ENCODE measurements around the gene CDCA3. TPM values are rescaled to one million over a fixed set of nuclear protein-coding genes. Genes with fewer than 3 reads are reported as not detected.

CDCA3 gene
- total and polyA plus RNA-seq, 2 of the 13 experiments (the other 11 are each of a cell fraction or from before 2014, with no cell fraction given): 32.7 to 56.5 TPM

DNA sequence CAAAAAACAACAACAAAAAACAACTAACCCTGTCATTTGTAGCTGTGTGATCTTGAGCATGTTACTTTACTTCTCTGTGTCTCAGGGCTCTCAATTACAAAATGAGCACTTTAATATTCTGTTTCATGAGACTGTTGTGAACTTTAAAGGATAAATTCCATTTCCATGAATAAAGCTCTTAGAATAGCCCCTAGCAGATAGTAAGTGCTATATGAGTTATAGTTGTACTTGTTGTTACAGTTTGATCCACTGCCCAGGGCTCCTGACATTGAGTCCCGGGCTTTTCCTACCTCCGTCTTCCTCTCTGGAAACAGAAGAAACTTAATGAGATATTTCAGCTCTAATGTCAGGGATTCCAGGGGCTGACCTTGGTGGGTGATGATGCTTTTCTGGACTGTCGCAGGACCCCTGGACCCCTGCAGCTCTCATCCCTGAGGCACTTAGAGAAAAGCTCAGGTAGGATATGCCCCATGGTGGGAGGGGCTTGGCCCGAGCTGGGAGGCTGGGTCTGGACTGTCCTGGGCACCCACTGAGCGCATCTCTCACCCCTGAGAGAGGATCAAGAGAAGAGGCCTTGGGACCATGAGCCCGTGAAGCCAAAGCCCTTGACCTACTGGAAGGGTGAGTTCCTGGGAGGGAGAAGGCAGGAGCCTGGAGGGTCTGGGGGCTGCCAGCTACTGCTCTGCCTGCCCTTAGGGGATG, 17.7 kb downstream of the CDCA3 start:
- Histone ChIP-seq H3K9ac (ENCODE audit: insufficient read depth, low read depth, low read length) (no peak overlapping the region), H3K4me3 (replicated peaks in 1 of 3; ENCODE audit: insufficient read depth in 1 of 3, low read depth in 2 of 3, low read length in 3 of 3) (no peak overlapping the region), H3K4me1 (ENCODE audit: insufficient read depth, low read length) (peaks cover 14% of the 10 kb centered on the region), H4K20me1 (ENCODE audit: insufficient read depth, low read length) (no peaks in the 10 kb centered on the region), H2AFZ (ENCODE audit: low read length) (no peak overlapping the region), H3K27ac (ENCODE audit: extremely low read length, insufficient read depth, low read length) (no peak overlapping the region), H3K79me2 (ENCODE audit: insufficient read depth, low read length) (peaks cover 12% of the 10 kb centered on the region), H3K9me3 (ENCODE audit: low read length) (no peaks in the 10 kb centered on the region), H3K4me2 (ENCODE audit: low read depth, low read length) (no peak overlapping the region), H3K36me3 (replicated peaks in 1 of 2; ENCODE audit: control insufficient read depth in 1 of 2, insufficient read depth in 2 of 2, low read length in 2 of 2) (peaks cover 18 to 43% of the 10 kb centered on the region in 2 experiments; a peak in 4 of 5 replicates), H3K27me3 (ENCODE audit: control insufficient read depth in 1 of 2, insufficient read depth in 2 of 2, low read length in 2 of 2) (no peaks in the 10 kb centered on the region)
- intact Hi-C loops (cut with micrococcal nuclease; ENCODE audit: unreplicated experiment): no loop called here
- ATAC-seq (no peak), DNase-seq (ENCODE audit: low spot score) (no peak), FAIRE-seq (no peak)
- in situ Hi-C loops (cut with HindIII; ENCODE audit: extremely low pct_ligation_motif_present, low pct_unique_long_range_greater_than_20kb): no loop called here
- CTCF ChIA-PET (ENCODE audit: low intra/inter-chr PET ratio, low total read pairs): no interaction called here
- TF ChIP-seq, protein P1, sequence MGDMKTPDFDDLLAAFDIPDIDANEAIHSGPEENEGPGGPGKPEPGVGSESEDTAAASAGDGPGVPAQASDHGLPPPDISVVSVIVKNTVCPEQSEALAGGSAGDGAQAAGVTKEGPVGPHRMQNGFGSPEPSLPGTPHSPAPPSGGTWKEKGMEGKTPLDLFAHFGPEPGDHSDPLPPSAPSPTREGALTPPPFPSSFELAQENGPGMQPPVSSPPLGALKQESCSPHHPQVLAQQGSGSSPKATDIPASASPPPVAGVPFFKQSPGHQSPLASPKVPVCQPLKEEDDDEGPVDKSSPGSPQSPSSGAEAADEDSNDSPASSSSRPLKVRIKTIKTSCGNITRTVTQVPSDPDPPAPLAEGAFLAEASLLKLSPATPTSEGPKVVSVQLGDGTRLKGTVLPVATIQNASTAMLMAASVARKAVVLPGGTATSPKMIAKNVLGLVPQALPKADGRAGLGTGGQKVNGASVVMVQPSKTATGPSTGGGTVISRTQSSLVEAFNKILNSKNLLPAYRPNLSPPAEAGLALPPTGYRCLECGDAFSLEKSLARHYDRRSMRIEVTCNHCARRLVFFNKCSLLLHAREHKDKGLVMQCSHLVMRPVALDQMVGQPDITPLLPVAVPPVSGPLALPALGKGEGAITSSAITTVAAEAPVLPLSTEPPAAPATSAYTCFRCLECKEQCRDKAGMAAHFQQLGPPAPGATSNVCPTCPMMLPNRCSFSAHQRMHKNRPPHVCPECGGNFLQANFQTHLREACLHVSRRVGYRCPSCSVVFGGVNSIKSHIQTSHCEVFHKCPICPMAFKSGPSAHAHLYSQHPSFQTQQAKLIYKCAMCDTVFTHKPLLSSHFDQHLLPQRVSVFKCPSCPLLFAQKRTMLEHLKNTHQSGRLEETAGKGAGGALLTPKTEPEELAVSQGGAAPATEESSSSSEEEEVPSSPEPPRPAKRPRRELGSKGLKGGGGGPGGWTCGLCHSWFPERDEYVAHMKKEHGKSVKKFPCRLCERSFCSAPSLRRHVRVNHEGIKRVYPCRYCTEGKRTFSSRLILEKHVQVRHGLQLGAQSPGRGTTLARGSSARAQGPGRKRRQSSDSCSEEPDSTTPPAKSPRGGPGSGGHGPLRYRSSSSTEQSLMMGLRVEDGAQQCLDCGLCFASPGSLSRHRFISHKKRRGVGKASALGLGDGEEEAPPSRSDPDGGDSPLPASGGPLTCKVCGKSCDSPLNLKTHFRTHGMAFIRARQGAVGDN (CRISPR knock-in tag; IDR thresholded peaks at IDR 0.05): 0 out of 2 replicates have a peak, but pooled peaks have one; percentile 11
- TF ChIP-seq ZNF441 (CRISPR knock-in tag; IDR thresholded peaks at IDR 0.05; ENCODE audit: borderline replicate concordance) (no peak), AGO2 (optimal IDR thresholded peaks at IDR 0.05; ENCODE audit: low read depth, low read length) (peak; percentile 30)
- 100% methylated on average over 4 of the region's 6 CpGs for WGBS (ENCODE audit: low lambda C conversion rate)
- BruUV-seq (replicated peaks): no TSS peak
- POLR2A ChIA-PET: interaction anchor here (1.9 kb wide), 1 partner anchor 19 kb away, joined by 9 read pairs; the partner anchor contains the start of genes CDCA3 and USP5

All from HepG2 (cell line).